MM.1S (cell line): Measurements from ENCODE around the gene TNFRSF8.

Experiments
- CTCF ChIP-seq: fragments of 300-600 bp; sonication (generic); IDR thresholded peaks from 2 replicates; pipeline ENCODE4 v1.5.1; 2016; ENCODE audit warnings: antibody characterized with exemption, low read length, mixed read lengths
- EZH2 ChIP-seq: fragments of 300-600 bp; sonication (generic); optimal IDR thresholded peaks from 2 replicates; pipeline ENCODE3; 2017; ENCODE audit warnings: low read depth, mild to moderate bottlenecking, antibody characterized with exemption, low read length, mixed read lengths
- EZH2phosphoT487 ChIP-seq: fragments of 300-600 bp; sonication (generic); IDR thresholded peaks from 2 replicates; pipeline ENCODE4 v1.6.1; 2018; ENCODE audit warnings: antibody characterized with exemption, low read length

DNA sequence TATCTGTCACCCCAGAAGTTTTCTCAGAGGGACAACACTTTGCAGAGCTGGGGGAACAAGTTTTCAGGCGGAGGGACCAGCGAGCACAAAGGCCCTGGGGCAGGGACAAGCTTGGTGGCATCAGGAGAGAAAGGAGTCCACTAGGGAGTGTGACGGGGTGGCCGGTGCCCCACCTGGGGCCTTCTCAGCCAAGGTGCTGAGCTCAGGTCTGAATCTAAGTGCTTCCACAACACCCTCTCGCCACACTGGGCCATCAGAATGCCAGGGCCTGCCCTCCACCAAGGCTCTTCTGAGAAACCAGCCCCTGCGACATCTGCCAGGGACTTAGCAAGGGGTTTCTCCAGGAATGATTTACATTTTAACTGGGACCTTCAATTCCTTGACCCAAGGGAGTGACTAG, 7.8 kb upstream of the TNFRSF8 start:
- TF ChIP-seq CTCF: no peak
- no peak for TF ChIP-seq EZH2
- no peak for TF ChIP-seq EZH2phosphoT487
